Pancreas (tissue), 10 donors: Measurements from ENCODE around the gene TBK1. TPM values are rescaled to one million over a fixed set of nuclear protein-coding genes. Genes with fewer than 3 reads are reported as not detected.

Source experiments
- ATAC-seq, 4 donors: fragments of 200-7000 bp; cut with Tn5 transposase; one replicate each; pipeline versions ENCODE4 v1.8.0 to v1.9.1; 2020; ENCODE audit warnings: mild to moderate bottlenecking in 4 of 4, moderate library complexity in 4 of 4
- DNase-seq, 6 donors: peaks; one replicate each; pipeline ENCODE4 v3.0.0-alpha.2; 2020
- FAIRE-seq: peaks from 2 replicates; lab custom pipeline; 2012; peaks lifted over from hg19 to GRCh38; lab: Jason Lieb, UNC
- H3K27ac ChIP-seq, 4 donors: fragments of 200-600 bp; sonication (generic); 1 replicate in 3 of 4; 2 replicates in 1 of 4; pipeline versions ENCODE4 v1.5.0 to v1.8.0; 2020
- H3K27me3 ChIP-seq, 4 donors: fragments of 200-600 bp; one replicate each; pipeline ENCODE4 v1.8.0; 2021
- H3K36me3 ChIP-seq, 3 donors: fragments of 200-600 bp; sonication (generic) in 1 of 3; one replicate each; pipeline versions ENCODE4 v1.5.0 to v1.8.0; 2020 to 2021
- H3K4me1 ChIP-seq, 3 donors: fragments of 200-600 bp; one replicate each; pipeline ENCODE4 v1.8.0; 2021
- H3K4me3 ChIP-seq, 4 donors: fragments of 200-600 bp; sonication (generic) in 2 of 4; one replicate each; pipeline versions ENCODE4 v1.5.0 to v1.8.0; 2020 to 2021
- H3K9me3 ChIP-seq, 4 donors: fragments of 200-600 bp; one replicate each; pipeline ENCODE4 v1.8.0; 2021
- CTCF ChIP-seq, 4 donors: fragments of 200-600 bp; sonication (generic) in 3 of 4; IDR thresholded peaks; one replicate each; pipeline versions ENCODE4 v1.5.0 to v1.8.0; 2021; ENCODE audit warnings: antibody characterized with exemption in 4 of 4
- WGBS, 2 donors: extraction: QIAGEN DNeasy Blood & Tissue Kit; methylation state at CpG; one replicate each; pipeline ENCODE4 v1.1.7; 2013; 5-methylcytosine and 5-hydroxymethylcytosine counted together
- intact Hi-C, 3 donors: fragments of 100-400 bp; cut with DNase I; formaldehyde crosslinking; loops; one replicate each; pipeline versions ENCODE4 v1.11.1 to v1.14.2; 2022
- polyA plus RNA-seq, 2 donors: library from polyadenylated mRNA; stranded (reverse); fragments of 200-250 nt; gene quantifications; one replicate each; pipeline ENCODE4 v1.2.3, GENCODE V29; 2013
- total RNA-seq, 6 donors: library from RNA; stranded (reverse); fragmentation: NEBNext Ultra II Directional in 4 of 6; extraction: Animal tissue kit (Norgen Biotek cat#: 25700) in 4 of 6; gene quantifications; one replicate each; pipeline versions ENCODE4 v1.2.1 to v1.2.4, GENCODE V29; 2021 to 2023
- donor health status: healthy with polysubstance abuse.
- donor health status: DM: no; HTN: no; CAD: no; lungs with moderate emphysema.
- donor health status: DM: no; HTN: no; CAD: no.
- donor health status: control.
- donor health status: control.
- donor health status: Bipolar disorder and iron deficiency.
- donor health status: DM: yes; HTN: yes; CAD: no.
- donor health status: DM: no; HTN: no; CAD: no.
- donor health status: DM: no; HTN: no; CAD: no.
- donor health status: DM: yes; HTN: yes; CAD: no.

TBK1 gene
- total and polyA plus RNA-seq, 8 donors, result 4.2 to 9.7 (median 6.2) TPM

GRCh38 chr12:64480148-64480547 is 28.2 kb downstream of the TBK1 start:
- Histone ChIP-seq H3K4me3 (no peak overlapping the region), H3K4me1 (no peaks in the 10 kb centered on the region), H3K9me3 (no peaks in the 10 kb centered on the region), H3K36me3 (peaks cover 0 to 20% (median 0%) of the 10 kb centered on the region in 3 donors), H3K27ac (no peak overlapping the region), H3K27me3 (no peaks in the 10 kb centered on the region)
- no peak for ATAC-seq
- no peak for FAIRE-seq
- WGBS, 2 donors, result 66 to 68% methylated on average over 1 of the region's 1 CpG
- DNase-seq, result no peak
- intact Hi-C loops, result no loop called here
- no peak for TF ChIP-seq CTCF (IDR thresholded peaks at IDR 0.05)

GRCh38 chr12:64486657-64487056 is 34.7 kb downstream of the TBK1 start:
- WGBS, 2 donors, result 96% methylated on average over 3 of the region's 3 CpGs
- no peaks in the 10 kb centered on the region for H3K9me3 ChIP-seq
- ATAC-seq (no peak), DNase-seq (no peak), FAIRE-seq (no peak)
- peaks cover 0 to 34% (median 5%) of the 10 kb centered on the region in 3 donors for H3K36me3 ChIP-seq
- H3K27me3 ChIP-seq, result no peaks in the 10 kb centered on the region
- TF ChIP-seq CTCF (IDR thresholded peaks at IDR 0.05), result no peak
- H3K27ac ChIP-seq, result no peak overlapping the region
- no peaks in the 10 kb centered on the region for H3K4me1 ChIP-seq
- no peak overlapping the region for H3K4me3 ChIP-seq
- intact Hi-C loops, result no loop called here

DNA sequence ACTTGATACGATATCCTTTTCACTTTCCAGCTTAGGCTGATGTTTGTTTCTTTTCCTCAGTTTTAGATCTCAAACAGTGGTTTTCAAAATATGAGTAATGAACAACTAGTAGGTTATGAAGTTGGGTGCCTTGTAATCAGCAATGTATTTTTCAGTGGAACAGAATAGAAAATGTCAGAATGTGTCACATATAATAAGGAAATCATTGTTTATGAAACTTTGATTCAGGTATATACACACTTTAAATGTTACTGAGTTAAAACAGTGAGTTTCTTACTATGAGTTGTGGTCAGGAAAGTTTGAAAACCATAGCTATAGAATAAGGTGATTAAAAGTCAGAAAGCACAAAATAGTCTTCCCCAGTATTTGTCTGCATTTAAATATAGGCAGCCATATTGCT is 39.8 kb downstream of the TBK1 start:
- H3K9me3 ChIP-seq, result no peaks in the 10 kb centered on the region
- no peak for TF ChIP-seq CTCF (IDR thresholded peaks at IDR 0.05)
- no peak overlapping the region for H3K27ac ChIP-seq
- WGBS, 2 donors, result 98 to 99% methylated on average over 1 of the region's 1 CpG
- no peak for ATAC-seq
- no peak overlapping the region for H3K4me3 ChIP-seq
- H3K4me1 ChIP-seq, result no peaks in the 10 kb centered on the region
- no peaks in the 10 kb centered on the region for H3K27me3 ChIP-seq
- peaks cover 3 to 34% (median 5%) of the 10 kb centered on the region in 3 donors for H3K36me3 ChIP-seq
- intact Hi-C loops, result no loop called here
- DNase-seq, result no peak
- no peak for FAIRE-seq

DNA sequence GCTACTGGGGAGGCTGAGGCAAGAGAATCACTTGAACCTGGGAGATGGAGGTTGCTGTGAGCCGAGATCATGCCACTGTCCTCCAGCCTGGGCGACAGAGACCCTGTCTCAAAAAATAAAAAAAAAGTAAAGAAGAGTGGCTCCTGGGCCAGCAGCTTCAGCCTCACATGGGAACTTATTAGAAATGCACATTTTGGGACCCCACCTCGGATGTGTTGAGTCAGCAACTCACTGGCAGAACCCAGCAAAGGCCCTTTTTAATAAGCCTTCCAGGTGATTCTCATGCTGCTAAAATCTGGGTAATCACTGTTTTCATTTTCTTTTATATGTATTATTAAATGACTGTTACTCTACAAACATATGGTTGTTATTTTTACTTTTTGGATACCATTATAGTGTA is 41.6 kb downstream of the TBK1 start:
- no peak for TF ChIP-seq CTCF (IDR thresholded peaks at IDR 0.05)
- intact Hi-C loops, result no loop called here
- Histone ChIP-seq H3K9me3 (no peaks in the 10 kb centered on the region), H3K4me1 (no peaks in the 10 kb centered on the region), H3K36me3 (peaks cover 11 to 41% (median 20%) of the 10 kb centered on the region in 3 donors), H3K27me3 (no peaks in the 10 kb centered on the region), H3K27ac (no peak overlapping the region), H3K4me3 (no peak overlapping the region)
- 94 to 97% methylated on average over 3 of the region's 3 CpGs for whole genome bisulfite sequencing, 2 donors
- no peak for DNase-seq
- ATAC-seq, result no peak
- no peak for FAIRE-seq

GRCh38 chr12:64494998-64495729 is 43.2 kb downstream of the TBK1 start:
- FAIRE-seq, result no peak
- Histone ChIP-seq H3K9me3 (no peaks in the 10 kb centered on the region), H3K27me3 (no peaks in the 10 kb centered on the region), H3K36me3 (peaks cover 11 to 37% (median 17%) of the 10 kb centered on the region in 3 donors), H3K4me3 (no peak overlapping the region), H3K4me1 (no peaks in the 10 kb centered on the region), H3K27ac (no peak overlapping the region)
- TF ChIP-seq CTCF (IDR thresholded peaks at IDR 0.05), result no peak
- intact Hi-C loops, result no loop called here
- no peak for ATAC-seq
- DNase-seq, result no peak
- 82 to 83% methylated on average over 5 of the region's 5 CpGs for WGBS, 2 donors
